GM12874 (cell line): ENCODE results near the gene GATA1.

Experiments used
- TF ChIP-seq, protein P1 (sequence below): IDR thresholded peaks from 2 replicates; pipeline ENCODE4 v1.5.1; 2011; ENCODE audit warnings: low read depth, mild to moderate bottlenecking, control low read depth, low read length, moderate library complexity; ENCODE audit not compliant: insufficient read depth

Gene GATA1

GRCh38 chrX:48826876-48827653 is 40.7 kb downstream of the GATA1 start:
- TF ChIP-seq, protein P1, sequence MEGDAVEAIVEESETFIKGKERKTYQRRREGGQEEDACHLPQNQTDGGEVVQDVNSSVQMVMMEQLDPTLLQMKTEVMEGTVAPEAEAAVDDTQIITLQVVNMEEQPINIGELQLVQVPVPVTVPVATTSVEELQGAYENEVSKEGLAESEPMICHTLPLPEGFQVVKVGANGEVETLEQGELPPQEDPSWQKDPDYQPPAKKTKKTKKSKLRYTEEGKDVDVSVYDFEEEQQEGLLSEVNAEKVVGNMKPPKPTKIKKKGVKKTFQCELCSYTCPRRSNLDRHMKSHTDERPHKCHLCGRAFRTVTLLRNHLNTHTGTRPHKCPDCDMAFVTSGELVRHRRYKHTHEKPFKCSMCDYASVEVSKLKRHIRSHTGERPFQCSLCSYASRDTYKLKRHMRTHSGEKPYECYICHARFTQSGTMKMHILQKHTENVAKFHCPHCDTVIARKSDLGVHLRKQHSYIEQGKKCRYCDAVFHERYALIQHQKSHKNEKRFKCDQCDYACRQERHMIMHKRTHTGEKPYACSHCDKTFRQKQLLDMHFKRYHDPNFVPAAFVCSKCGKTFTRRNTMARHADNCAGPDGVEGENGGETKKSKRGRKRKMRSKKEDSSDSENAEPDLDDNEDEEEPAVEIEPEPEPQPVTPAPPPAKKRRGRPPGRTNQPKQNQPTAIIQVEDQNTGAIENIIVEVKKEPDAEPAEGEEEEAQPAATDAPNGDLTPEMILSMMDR, result no peak

DNA sequence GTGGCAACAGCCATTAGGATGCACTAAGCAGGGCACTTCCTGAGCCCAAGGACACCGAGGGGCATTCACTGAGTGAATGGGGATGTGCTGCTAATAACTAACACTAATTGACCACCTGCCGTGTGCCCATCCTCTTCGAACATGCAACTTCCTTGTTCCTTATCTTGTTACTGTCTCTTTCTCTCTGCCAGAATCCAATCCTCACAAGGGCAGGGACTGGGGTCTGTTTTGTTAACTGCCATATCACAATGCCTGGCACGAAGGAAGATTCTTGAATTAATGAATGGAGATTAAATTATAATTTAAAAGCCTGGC is 41.2 kb downstream of the GATA1 start:
- TF ChIP-seq, protein P1, result no peak

DNA sequence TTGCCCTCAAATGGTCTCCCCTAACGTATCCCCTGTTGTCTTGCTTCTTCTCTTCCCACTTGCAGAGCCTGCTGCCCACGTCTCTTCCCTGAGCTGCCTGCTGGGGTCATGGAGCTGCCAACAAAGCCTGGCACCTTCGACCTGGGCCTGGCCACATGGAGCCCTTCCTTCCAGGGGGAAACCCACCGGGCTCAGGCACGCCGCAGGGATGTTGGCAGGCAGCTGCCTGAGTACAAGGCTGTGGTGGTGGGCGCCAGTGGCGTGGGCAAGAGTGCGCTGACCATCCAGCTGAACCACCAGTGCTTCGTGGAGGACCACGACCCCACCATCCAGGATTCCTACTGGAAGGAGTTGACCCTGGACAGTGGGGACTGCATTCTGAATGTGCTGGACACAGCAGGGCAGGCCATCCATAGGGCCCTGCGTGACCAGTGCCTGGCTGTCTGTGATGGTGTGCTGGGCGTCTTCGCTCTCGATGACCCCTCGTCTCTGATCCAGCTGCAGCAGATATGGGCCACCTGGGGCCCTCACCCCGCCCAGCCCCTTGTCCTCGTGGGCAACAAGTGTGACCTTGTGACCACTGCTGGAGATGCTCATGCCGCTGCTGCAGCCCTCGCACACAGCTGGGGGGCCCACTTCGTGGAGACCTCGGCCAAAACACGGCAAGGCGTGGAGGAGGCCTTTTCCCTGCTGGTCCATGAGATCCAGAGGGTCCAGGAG is 42.8 kb downstream of the GATA1 start:
- TF ChIP-seq, protein P1, result no peak

DNA sequence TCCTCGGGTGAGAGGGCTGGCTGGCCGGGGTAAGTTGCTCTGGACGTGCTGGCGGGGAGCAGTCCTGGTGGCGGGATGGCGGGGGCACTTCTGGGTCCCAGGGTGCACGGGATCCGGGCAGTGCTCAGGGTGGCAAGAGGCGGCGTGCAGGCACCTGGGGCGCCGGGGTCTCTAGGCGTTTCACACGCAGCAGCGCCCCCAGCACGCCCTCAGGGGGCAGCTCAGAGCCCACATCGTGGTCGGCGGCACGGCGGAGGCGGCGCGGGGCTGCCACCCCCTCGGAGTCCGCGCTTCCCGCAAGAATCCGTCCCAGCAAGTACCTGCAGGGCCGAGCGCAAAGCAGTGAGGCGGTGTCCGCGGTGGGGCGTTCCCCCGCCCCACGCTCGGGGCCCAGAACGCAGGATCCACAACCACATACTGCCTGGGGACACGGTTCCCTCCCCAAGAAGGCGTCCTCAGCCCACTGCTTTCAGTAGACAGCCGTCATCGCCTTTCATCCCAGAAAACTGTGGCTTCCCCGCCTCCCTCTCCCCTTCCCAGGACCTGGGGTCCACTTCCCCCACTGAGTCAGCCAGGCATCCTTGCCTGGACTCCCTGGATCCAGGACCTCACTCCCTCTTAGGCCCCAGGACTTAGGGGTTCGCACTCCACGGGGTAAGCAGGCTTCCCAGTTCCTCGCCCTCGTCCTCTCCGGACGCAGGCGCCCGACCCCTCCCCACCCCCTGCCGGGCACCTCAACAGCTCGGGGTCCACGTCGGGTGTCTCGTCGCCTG is 44.9 kb downstream of the GATA1 start:
- TF ChIP-seq, protein P1, result no peak

DNA sequence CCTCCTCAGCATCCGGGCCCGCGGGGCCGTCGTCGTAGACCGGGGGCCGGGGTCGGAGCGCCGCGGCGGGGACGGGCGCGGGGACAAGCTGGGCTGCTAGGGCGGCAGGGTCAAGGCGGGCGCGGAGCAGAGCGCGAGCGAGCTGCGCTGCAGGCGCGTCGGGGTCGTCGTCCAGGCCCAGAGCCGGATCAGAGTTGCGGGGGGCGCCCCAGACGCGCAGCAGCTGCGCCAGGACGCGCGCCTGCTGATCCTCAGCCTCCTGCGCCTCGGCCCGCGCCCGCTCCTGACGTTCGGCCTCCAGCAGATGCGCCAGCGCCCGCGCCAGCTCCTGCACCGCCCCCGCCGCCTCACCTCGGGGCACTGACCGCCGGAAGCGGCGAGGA is 45.5 kb downstream of the GATA1 start:
- TF ChIP-seq, protein P1, result no peak

DNA sequence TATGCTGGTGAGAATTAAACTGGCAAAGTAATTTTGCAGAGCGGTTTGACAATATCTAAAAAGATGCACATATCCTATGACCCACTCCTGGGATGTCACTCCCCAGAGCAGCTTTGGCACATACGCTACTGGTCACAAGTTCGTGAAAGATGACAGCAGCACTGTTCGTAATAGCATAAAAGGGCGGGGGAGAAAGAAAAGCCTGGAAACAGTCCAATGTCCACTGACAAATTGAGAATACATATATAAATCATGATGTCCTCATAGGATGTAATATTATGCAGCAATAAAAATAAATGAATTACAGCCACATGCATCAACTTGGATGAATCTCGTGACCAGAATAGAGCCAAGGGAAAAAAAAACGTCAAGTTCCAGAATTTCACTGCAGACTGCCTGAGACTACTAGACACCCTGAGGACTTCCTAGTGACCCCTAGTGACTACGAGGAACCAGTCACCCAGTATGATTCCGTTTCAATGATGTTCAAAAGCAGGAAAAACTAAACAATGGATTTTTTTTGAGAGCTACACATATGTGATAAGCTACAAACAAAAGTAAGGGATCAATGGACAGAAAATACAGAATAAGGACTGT is 47.2 kb downstream of the GATA1 start:
- TF ChIP-seq, protein P1, result no peak

- TF ChIP-seq, protein P1, result no peak
Measured at GRCh38 chrX:48834383-48834709, 48.0 kb downstream of the GATA1 start.
